ENCODE measurements around the gene ERBB4.

GRCh38 chr2:212295571-212295970 is 243.0 kb downstream of the ERBB4 start:
- no peak for TF ChIP-seq POLR2A (IDR thresholded peaks at IDR 0.05; ENCODE audit: low read depth, low read length)
- no peak for TF ChIP-seq POLR2AphosphoS5 (IDR thresholded peaks at IDR 0.05; ENCODE audit: low read depth, low read length)
- no peak for TF ChIP-seq PAX5 (IDR thresholded peaks at IDR 0.05; ENCODE audit: insufficient read depth, low read length, severe bottlenecking)

All from GM12891 (cell line).